Measurements from ENCODE around the gene TUBB3. TPM values are rescaled to one million over a fixed set of nuclear protein-coding genes. Genes with fewer than 3 reads are reported as not detected.
"Not testable (repeated sequence)": the region's sequence is repeated elsewhere in the genome, so short reads cannot be mapped to it uniquely, and the experiment has no call there.

The TUBB3 gene
- 1 to 10 TPM; 2.6 to 7.6 (median 5.1) TPM for polyA plus RNA-seq

DNA sequence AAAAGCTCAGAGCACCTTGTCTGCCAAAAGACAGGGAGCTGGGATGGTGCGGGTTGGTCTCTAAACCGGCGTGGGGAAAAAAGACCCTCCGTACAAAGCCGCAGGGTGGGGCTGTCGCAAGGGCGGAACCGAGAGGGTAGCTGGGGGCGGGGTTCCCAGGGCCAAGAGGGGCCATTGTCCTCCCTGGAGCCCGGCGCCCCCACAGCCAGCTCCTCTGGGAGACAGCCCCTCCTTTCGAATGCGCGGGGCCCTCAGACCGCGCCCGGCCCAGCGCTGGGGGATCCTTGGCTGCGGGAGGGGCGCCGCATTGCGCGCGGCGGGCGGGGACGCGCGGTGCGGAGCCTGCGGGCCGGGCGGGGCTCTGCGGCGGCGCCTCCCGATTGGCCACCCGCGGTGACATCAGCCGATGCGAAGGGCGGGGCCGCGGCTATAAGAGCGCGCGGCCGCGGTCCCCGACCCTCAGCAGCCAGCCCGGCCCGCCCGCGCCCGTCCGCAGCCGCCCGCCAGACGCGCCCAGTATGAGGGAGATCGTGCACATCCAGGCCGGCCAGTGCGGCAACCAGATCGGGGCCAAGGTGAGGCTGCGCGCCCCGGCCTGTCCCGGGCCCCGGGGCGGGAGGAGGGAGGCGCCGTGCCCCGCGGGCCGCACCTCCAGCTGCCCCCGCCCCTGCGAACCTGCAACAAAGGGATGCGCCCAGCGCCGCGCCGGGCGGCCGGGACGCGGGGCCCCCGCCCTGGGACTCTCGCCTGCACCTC is at the start of gene TUBB3:
TSS of gene TUBB3 (plus strand) at position 459 of the 756 bp plus-strand sequence. CDS start at position 519, 60 bp downstream.
- WGBS, 3 donors: 1% methylated on average over 50 to 82 of the region's 88 CpGs
- H3K27ac ChIP-seq (ENCODE audit: low read depth, low read length): peak within 1 kb of the TSS; percentile 4

DNA sequence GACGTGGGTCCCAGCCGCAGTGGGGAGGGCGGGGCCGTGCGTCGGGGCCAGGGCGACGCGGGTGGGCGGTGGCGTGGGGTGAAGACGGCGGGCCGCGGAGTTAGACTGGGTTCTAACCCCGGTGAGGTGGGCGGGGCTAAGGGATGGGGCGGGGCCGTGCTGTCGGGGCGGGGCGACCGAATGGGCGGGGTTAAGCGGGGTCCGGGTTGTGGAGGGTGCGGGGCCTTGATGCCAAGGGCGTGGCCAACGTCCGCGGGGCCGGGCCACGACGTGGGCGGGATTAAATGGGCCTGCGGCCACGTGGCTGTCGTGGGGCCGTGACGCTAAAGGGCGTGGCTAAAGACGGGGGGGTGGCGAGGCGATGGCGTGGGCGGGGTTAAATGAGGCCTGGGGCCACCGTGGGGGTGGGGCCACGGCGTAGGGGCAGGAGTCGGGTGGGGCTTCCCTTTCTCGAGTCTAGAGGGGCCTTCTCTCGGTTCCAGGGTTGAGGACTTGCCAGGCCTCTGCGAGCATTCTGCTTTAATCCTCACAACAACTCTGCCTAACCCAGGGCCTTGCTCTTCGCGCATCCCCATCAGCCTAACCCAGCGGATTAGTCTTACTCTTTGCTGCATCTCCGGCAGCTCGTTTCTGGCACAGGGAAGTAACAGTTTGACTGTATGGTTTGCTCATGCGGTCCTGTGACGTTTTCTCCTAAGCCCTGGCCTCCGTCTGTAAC is 49.0 kb upstream of the TUBB3 start:
- WGBS, 3 donors: 2 to 5% (median 3%) methylated on average over 45 to 61 of the region's 61 CpGs
- H3K27ac ChIP-seq (ENCODE audit: low read depth, low read length): peak overlapping the region; percentile 100

DNA sequence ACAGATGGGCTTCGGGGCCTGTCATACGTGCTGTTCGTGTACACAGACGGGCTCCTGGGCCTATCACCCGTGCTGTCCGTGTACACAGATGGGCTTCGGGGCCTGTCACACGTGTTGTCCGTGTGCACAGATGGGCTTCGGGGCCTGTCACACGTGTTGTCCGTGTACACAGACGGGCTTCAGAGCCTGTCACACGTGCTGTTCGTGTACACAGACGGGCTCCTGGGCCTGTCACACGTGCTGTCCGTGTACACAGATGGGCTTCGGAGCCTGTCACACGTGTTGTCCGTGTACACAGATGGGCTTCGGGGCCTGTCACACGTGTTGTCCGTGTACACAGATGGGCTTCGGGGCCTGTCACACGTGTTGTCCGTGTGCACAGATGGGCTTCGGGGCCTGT is 44.0 kb upstream of the TUBB3 start:
- 95 to 96% (median 96%) methylated on average over 25 to 27 of the region's 28 CpGs for WGBS, 3 donors
- not testable (repeated sequence) for H3K27ac ChIP-seq (ENCODE audit: low read depth, low read length)

DNA sequence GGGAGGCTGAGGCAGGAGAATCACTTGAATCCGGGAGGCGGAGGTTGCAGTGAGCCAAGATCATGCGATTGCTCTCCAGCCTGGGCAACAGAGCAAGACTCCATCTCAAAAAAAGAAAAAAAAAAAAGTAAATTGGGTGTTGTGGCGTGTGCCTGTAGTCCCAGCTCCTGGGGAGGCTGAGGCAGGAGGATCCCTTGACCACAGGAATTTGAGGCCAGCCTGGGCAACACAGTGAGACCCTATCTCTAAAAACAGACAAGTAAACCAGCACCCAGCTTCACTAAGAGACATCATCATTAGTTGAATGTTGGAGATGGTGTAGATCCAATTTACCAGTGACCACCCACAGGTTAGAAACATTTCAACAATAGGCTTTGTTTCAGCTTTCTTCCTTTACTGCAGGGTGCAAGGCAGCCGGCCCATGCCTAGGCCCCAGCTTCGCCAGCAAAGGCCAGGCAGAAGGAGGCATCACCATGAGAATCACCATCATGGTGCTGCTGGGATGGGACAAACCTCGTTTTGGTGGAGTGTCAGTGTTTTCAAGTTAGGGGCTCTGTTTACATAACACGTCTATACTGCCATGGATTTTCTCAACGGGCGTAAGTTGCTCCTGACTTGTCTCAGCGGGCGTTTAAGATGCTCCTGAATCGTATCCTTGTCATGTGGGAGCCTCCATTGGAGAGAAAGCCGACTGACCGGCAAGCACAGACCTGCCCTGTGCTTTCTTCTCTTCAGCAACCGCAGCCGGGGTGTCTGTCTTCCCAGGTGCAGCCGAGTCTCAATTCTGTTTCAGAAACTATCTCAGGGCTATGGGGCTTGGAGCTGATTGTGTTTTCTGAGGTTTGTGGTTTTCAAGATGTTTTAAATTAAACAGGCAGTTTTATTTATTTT is 42.4 kb upstream of the TUBB3 start:
- 88 to 91% (median 89%) methylated on average over 18 of the region's 18 CpGs for WGBS, 3 donors
- no peak overlapping the region for H3K27ac ChIP-seq (ENCODE audit: low read depth, low read length)

DNA sequence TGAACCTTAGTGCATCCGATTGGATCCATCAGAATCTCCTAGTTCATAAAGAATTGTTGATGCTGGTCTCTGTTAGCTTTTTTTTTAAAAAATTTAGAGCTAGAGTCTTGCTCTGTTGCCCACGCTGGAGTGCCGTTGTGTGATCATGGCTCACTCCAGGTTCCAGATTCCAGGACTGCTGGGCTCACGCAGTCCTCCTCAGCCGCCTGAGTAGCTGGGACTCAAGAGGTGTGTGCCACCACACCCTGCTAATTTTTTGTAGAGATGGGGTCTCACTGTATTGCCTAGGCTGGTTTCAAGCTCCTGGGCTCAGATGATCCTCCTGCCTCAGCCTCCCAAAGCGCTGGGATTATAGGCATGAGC is 41.8 kb upstream of the TUBB3 start:
- 87 to 93% (median 90%) methylated on average over 6 of the region's 6 CpGs for WGBS, 3 donors
- no peak overlapping the region for H3K27ac ChIP-seq (ENCODE audit: low read depth, low read length)

DNA sequence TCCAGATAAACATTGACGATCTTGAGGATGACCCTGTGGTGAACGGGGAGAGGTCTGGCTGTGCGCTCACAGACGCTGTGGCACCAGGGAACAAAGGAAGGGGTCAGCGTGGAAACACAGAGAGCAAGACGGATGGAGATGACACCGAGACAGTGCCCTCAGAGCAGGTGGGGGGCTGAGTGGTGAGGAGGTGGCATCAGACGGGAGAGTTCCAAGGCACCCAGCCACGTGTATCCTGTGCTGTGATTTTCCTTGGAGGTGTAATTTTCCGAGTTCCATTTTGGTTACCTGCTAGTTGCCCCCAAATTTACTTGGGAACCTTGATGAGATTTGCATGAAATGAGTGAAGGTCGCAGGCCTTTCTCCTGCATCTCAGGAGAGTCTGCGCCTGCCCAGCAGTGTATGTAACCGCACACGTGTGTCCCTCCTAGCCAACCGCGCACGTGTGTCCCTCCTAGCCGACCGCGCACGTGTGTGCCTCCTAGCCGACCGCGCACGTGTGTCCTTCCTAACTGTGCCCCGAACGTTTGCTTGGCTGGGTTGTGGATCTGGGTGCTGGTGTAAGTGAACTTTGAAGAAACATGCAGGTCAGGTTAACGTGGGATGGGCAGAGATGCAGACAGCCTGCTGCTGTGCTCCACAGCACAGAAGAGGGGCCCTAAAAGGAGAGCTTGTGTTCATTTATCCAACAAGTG is 39.6 kb upstream of the TUBB3 start:
- no peak overlapping the region for H3K27ac ChIP-seq (ENCODE audit: low read depth, low read length)
- 90 to 92% (median 91%) methylated on average over 28 of the region's 28 CpGs for WGBS, 3 donors

DNA sequence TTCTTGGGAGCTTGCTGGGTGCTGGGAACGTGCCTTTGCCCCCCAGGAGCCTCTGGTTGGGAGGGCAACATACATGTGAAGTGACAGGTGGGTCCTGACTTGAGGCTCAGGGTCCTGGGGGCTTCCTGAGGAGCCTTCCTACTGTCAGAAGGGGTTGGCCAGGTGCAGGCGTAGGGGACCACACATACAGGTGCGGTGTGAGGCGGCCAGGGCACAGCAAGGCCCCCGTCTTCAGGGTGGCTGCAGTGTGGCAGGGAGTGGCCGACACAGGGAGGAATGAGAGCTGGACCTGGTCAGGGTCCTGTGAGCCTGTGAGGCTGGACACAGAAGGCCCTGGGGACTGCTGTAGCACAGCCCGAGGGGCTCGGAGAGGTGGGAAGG is 39.1 kb upstream of the TUBB3 start:
- H3K27ac ChIP-seq (ENCODE audit: low read depth, low read length): no peak overlapping the region
- 95 to 97% (median 95%) methylated on average over 8 of the region's 8 CpGs for WGBS, 3 donors

DNA sequence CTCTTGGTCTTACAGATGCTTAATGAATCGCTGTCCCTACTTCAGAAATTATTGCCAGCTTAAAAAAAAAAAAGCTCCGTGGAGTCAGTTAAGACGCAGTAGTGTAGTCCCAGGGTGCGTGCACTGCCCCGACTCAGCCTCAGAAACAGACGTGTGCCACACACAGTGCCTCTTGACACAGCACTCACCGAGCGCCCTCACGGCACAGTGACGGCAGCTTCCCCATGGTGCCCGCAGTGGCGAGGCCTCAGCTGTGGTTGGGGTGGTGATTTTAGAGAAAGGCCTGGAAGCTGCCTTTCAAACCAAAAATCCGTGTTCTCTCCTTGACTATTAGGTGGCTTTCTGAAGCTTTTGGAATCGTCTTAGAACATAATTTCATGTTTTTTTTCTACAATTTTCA is 35.9 kb upstream of the TUBB3 start:
- WGBS, 3 donors: 94 to 95% (median 94%) methylated on average over 14 of the region's 14 CpGs

DNA sequence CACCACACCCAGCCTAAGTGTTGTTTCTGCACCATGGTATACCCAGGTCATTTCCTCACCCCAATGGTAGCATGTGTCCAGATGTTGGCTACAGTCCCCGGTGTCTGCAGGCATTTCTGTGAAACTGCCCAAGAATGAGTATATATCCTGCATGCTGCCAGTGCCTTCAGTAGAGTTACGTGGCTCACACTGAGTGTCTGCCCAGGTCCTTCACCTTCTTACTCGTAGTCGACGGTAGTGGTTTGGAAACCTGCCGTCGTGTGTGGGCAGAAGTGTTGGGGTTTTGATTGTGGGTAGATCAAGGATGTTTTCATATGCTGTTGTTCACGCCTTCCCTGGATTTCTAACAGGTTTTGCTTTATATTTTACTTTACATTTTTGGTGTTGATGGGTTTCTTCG is 32.9 kb upstream of the TUBB3 start:
- 88 to 91% (median 90%) methylated on average over 9 of the region's 9 CpGs for WGBS, 3 donors

More for the DNA sequence above, 35.9 kb upstream of the TUBB3 start:
- no peak overlapping the region for H3K27ac ChIP-seq (ENCODE audit: low read depth, low read length)

DNA sequence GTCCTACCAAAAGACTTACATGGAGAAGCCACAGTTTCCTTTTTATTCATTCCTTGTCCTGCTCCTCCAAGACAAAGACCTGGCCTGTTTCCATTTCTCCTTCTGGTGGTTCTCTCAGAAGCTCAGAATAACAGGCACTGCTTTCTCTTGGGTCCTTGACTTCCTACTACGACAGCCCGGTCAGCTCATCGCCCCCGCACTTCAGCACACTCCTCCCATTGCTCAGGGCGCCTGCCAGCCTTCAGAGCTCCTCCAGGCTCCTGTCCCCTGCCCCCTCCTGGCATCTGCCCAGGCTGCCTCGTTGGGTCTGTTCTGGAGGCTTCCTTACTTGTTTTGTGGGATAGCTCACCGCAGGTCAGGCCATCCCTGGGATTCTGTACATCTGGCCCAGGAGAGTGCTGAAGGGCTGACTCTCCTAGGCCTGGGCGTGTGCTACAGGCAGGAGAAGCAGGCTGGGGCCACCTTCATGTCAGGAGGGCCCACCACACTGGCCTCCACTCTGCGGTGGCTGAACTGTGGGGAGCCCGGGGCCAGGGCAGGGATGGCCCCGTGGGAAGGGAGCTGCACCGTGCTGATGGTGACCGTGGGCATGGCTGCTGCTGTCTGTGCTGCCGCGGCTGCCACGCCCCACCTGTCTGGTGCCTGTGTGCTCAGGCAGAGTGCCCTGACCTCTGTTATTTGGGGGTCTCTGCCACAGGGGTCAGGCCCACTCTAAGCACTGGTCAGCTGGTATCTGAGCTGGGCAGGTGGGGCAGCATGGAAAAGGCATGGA is 32.1 kb upstream of the TUBB3 start:
- WGBS, 3 donors: 65 to 88% (median 83%) methylated on average over 16 of the region's 16 CpGs
- H3K27ac ChIP-seq (ENCODE audit: low read depth, low read length): no peak overlapping the region

More for the DNA sequence above, 32.9 kb upstream of the TUBB3 start:
- no peak overlapping the region for H3K27ac ChIP-seq (ENCODE audit: low read depth, low read length)

DNA sequence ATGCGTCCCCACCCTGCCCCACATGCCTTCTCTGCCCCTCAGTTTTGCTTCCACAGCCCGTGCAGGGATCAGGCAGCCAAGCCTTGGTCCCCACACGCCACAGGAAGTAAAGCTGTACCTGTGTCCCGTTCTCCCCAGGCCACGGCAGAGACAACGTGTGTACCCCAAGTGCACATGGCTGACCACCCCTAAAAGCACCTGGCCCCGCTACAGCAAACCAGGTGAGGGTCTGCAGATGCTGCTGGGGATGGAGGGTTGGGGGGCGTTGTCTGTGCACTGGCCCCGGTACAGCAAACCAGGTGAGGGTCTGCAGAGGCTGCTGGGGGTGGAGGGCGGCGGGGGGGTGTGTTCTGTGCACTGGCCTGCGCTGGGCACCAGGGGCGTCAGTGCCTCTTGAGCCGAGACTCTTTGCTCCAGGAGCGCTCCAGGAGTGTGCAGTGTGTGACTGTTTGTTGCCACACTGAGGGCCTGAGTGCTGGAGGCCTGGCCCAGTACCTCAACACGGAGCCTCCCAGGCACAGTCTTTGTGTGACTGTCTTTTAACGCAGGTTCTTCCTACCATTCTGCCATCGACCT is 31.0 kb upstream of the TUBB3 start:
- 93 to 94% (median 94%) methylated on average over 18 of the region's 18 CpGs for WGBS, 3 donors
- no peak overlapping the region for H3K27ac ChIP-seq (ENCODE audit: low read depth, low read length)

DNA sequence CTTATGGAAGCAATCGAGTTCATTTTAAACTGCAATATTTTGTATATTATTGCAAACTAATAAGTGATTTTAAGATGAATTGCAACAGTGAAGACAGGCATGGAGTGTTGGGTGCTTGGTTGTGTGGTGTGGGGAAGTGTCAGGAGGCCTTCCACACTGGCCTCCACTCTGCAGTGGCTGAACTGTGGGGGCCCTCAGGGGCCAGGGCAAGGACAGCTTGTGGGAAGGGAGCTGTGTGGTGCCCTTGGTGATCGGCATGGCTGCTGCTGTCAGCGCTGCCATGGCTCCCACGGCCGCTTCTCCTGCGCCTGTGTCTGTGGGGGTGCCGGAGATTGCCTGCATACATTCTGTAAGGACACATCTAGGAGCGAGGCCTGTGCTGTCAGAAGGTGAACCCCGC is 30.5 kb upstream of the TUBB3 start:
- H3K27ac ChIP-seq (ENCODE audit: low read depth, low read length): no peak overlapping the region
- WGBS, 3 donors: 91 to 99% (median 97%) methylated on average over 9 of the region's 9 CpGs

DNA sequence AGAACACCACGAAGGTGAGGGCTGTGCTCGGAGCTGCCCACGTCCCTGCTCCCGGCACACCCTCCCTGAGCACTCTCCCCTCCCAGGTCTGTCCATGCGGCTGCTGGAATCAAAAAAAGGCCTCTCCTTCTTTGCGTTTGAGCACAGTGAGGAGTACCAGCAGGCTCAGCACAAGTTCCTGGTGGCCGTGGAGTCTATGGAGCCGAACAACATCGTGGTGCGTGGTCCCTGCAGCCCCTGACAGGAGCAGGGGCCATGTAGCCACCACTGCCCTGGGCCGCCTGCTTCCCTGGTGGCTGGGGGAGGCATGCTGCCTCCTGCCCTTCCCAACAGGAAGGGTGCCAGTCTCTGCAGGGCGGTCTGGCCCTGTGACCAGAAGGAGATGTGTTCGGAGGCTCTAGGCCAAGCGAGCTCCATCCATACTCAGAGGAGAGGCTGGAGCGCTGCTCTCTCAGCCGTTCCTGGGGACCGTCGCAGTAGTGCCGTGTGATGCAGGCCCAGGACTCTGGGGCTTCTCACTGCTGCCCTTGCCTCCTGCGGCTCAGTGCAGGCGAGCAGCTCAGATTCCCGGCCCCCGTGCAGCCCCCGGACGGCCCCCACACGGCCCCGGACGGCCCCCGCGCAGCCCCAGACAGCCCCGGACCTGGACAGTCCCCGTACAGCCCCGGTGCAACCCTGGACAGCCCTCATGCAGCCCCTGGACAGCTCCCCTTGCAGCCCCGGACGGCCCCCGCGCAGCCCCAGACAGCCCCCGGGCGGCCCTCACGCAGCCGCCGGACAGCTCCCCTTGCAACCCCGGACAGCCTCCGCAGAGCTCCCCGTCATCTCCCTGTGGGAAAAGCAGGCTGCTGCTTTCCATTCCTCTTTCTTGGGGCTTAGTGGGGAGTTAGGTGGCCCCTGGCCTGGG is 29.2 kb upstream of the TUBB3 start:
- WGBS, 3 donors: 93 to 95% (median 94%) methylated on average over 42 to 45 of the region's 45 CpGs

DNA sequence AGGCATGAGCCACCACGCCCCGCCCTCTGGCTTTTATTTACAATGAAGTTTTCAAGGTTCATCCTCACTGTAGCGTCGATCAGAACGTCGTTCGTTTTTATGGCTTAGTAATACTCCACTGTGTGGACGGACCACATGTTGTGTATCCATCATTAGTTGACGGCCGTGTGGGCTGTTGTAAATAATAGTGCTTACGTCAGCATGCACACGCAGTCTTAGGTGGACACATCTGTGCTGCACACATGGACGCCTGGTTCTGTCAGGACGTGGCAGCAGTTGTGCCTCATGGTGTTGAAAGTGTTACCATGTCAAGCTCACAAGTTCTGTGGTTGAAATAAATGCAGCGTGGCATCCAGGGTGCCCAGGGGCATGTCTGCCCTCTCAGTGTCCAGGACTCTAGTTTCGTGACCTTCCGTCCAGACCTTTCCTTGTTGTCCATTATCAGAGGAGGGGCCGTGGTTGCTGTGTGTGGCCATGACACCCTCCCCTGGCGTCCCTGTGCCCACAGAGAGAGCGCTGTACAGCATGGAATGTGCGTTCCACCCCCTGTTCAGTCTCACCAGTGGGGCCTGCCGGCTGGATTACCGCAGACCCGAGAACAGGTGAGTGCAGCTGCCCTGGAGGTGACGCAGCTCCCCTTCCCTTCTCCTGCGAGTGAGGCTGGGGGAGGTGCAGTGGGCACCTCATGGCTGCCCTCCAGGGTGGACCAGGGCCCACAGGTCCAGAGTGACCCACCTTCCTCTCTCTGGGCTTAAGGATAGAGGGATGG is 27.5 kb upstream of the TUBB3 start:
- 93 to 95% (median 95%) methylated on average over 26 of the region's 26 CpGs for WGBS, 3 donors
- no peak overlapping the region for H3K27ac ChIP-seq (ENCODE audit: low read depth, low read length)

More for the DNA sequence above, 29.2 kb upstream of the TUBB3 start:
- no peak overlapping the region for H3K27ac ChIP-seq (ENCODE audit: low read depth, low read length)

DNA sequence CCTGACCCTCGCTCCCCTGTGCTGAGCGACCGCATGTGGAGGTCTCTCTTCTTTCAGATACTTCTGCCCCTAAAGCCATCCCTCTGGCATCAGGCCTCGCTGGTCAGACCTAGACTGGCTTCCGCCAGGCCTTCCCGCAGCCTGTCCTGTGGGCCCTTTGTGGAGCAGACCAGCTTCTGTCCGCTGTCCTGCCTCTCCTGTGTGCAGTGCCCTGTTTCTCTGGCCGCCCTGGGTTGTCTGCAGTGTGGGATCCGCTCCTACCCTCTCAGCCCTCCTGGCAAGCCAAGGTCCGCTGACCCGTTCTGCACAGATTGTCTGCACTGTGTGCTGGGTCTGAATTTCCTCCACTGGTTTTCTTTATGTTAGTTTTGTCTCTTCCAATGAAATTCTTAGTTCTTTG is 25.9 kb upstream of the TUBB3 start:
- WGBS, 3 donors: 96 to 97% (median 97%) methylated on average over 11 of the region's 11 CpGs
- H3K27ac ChIP-seq (ENCODE audit: low read depth, low read length): no peak overlapping the region

Measured in adipose tissue (tissue), 3 donors.